Measurements from ENCODE around the gene ANGPTL2. TPM values are rescaled to one million over a fixed set of nuclear protein-coding genes. Genes with fewer than 3 reads are reported as not detected.

Gene ANGPTL2
- total RNA-seq, 4 donors from 2014 or later = 36.5 to 52.5 (median 50.8) TPM

- Histone ChIP-seq H3K4me3 (no peak overlapping the region), H3K9me3 (no peaks in the 10 kb centered on the region), H3K27ac (no peak overlapping the region), H3K4me1 (peaks cover 0 to 74% (median 32%) of the 10 kb centered on the region in 3 donors), H3K36me3 (no peaks in the 10 kb centered on the region), H3K27me3 (no peaks in the 10 kb centered on the region)
- no peak for ATAC-seq
- 67 to 92% methylated on average over 3 to 4 of the region's 6 CpGs for WGBS, 2 donors (ENCODE audit: low coverage in 1 of 2)
- TF ChIP-seq EP300 (IDR thresholded peaks at IDR 0.05) = no peak
Measured at GRCh38 chr9:127116088-127116726, 6.2 kb downstream of the ANGPTL2 start.

- Histone ChIP-seq H3K9me3 (no peaks in the 10 kb centered on the region), H3K4me1 (peaks cover 0 to 66% (median 20%) of the 10 kb centered on the region in 3 donors), H3K36me3 (no peaks in the 10 kb centered on the region), H3K27ac (no peak overlapping the region), H3K27me3 (no peaks in the 10 kb centered on the region), H3K4me3 (no peak overlapping the region)
- 100% methylated on average over 1 of the region's 5 CpGs; no CpG with 5 or more reads in 1 of the 2 donors for WGBS, 2 donors (ENCODE audit: low coverage in 1 of 2)
- ATAC-seq = no peak
- TF ChIP-seq EP300 (IDR thresholded peaks at IDR 0.05) (no peak), POLR2AphosphoS5 (IDR thresholded peaks at IDR 0.05) (peak; percentile 39)
Measured at GRCh38 chr9:127114606-127115005, 7.8 kb downstream of the ANGPTL2 start.

GRCh38 chr9:127113191-127113972, 9.1 kb downstream of the ANGPTL2 start:
- H3K36me3 ChIP-seq = peaks cover 0 to 1% of the 10 kb centered on the region in 2 donors
- no peaks in the 10 kb centered on the region for H3K27me3 ChIP-seq
- 67 to 72% methylated on average over 4 to 8 of the region's 10 CpGs for WGBS, 2 donors (ENCODE audit: low coverage in 1 of 2)
- no peak overlapping the region for H3K4me3 ChIP-seq
- H3K9me3 ChIP-seq = no peaks in the 10 kb centered on the region
- H3K4me1 ChIP-seq = peaks cover 0 to 66% (median 13%) of the 10 kb centered on the region in 3 donors
- peak overlapping the region in 1 of 4 donors; percentile 24 for H3K27ac ChIP-seq
- no peak for TF ChIP-seq CTCF (IDR thresholded peaks at IDR 0.05)
- no peak for TF ChIP-seq POLR2AphosphoS5 (IDR thresholded peaks at IDR 0.05)
- no peak for TF ChIP-seq POLR2A (IDR thresholded peaks at IDR 0.05)
- TF ChIP-seq EP300 (IDR thresholded peaks at IDR 0.05) = no peak
- ATAC-seq = no peak

DNA sequence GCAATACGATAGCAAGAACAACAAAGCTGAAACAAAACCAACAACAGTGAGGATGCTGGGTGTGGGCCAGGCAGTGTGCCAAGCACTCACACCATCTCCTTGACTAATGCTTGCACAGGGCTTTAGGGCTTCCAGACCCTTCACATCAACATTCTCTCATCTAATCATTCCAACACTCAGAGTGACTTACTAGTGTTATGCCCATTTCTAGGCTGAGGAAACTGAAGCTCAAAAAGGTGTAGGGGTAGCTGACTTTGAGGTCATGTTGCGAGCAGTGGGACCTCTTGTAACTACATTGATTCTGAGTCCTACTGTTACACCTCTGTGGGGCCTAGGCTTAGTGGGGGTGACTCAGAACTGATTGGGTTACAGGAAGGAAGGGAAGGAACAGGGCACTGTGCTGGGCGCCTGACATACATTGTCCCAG, 9.7 kb downstream of the ANGPTL2 start:
- Histone ChIP-seq H3K9me3 (no peaks in the 10 kb centered on the region), H3K4me1 (peaks cover 0 to 66% (median 13%) of the 10 kb centered on the region in 3 donors), H3K27me3 (no peaks in the 10 kb centered on the region), H3K27ac (peak overlapping the region in 2 of 4 donors; percentile 25 to 44), H3K36me3 (peaks cover 0 to 8% of the 10 kb centered on the region in 2 donors), H3K4me3 (no peak overlapping the region)
- no peak for ATAC-seq
- WGBS, 2 donors (ENCODE audit: low coverage in 1 of 2) = 72 to 100% methylated on average over 1 to 3 of the region's 3 CpGs
- TF ChIP-seq CTCF (IDR thresholded peaks at IDR 0.05) (no peak), POLR2AphosphoS5 (IDR thresholded peaks at IDR 0.05) (no peak)

DNA sequence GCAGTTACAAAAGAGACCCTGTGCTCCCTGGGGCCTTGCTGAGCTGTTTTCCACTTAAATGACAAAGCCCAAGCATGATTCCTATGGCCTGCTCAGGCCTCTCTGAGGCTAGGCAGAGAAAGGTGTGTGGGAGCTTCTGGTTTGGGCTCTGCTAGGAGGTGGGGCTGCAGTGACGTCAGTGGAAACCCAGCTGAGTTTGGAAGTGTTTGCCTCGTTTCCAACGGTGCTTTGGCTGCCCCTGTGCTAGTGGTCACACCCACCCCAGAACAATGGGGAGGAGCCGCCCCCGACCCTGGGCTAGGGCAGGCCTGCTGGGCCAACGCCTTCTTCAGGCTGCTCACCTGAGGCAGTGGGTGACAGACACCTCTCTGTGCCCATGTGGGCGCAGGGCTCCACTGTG, 10.4 kb downstream of the ANGPTL2 start:
- WGBS, 2 donors (ENCODE audit: low coverage in 1 of 2) = no CpG with 5 or more reads among the region's 7 CpGs
- no peak for TF ChIP-seq POLR2A (IDR thresholded peaks at IDR 0.05)
- ATAC-seq = peak; percentile 48
- peaks cover 0 to 11% of the 10 kb centered on the region in 2 donors for H3K36me3 ChIP-seq
- no peaks in the 10 kb centered on the region for H3K27me3 ChIP-seq
- no peak overlapping the region for H3K4me3 ChIP-seq
- peak overlapping the region in 3 of 4 donors; percentile 25 to 44 (median 40) for H3K27ac ChIP-seq
- H3K9me3 ChIP-seq = no peaks in the 10 kb centered on the region
- H3K4me1 ChIP-seq = peaks cover 5 to 66% (median 13%) of the 10 kb centered on the region in 3 donors

DNA sequence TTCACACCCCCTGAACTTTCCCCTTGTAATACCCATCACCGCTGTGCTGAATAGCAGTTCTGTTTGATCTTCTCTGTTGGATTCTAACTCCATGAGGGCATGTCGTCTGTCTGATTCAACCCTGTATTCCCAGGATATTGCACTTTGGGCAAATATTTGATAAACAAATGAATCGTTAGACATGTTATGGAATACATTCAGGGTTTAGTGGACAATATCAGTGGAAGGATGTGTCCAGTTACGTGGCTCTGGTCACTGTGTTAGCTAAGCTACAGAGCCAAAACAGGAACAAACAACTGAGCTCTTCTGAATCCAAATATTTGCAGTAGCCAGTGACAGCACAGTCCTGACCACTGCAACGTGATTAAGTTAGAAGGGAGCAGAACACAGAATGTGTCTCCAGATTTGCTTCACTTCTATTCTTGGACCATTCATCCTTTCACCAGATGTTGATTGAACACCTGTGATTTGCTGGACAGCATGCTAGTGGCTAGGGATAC, 13.2 kb downstream of the ANGPTL2 start:
- Histone ChIP-seq H3K27me3 (no peaks in the 10 kb centered on the region), H3K4me3 (no peak overlapping the region), H3K9me3 (no peaks in the 10 kb centered on the region), H3K27ac (peak overlapping the region in 3 of 4 donors; percentile 16 to 66 (median 21)), H3K36me3 (peaks cover 0 to 11% of the 10 kb centered on the region in 2 donors), H3K4me1 (peaks cover 5 to 86% (median 13%) of the 10 kb centered on the region in 3 donors)
- WGBS, 2 donors (ENCODE audit: low coverage in 1 of 2) = 40 to 48% methylated on average over 4 to 5 of the region's 5 CpGs
- peak; percentile 26 for ATAC-seq
- TF ChIP-seq EP300 (IDR thresholded peaks at IDR 0.05) = no peak
- no peak for TF ChIP-seq POLR2A (IDR thresholded peaks at IDR 0.05)
- TF ChIP-seq POLR2AphosphoS5 (IDR thresholded peaks at IDR 0.05) = no peak
- no peak for TF ChIP-seq CTCF (IDR thresholded peaks at IDR 0.05)
